GM23338 (cell line): Measurements from ENCODE around the gene NCKAP5. TPM values are rescaled to one million over a fixed set of nuclear protein-coding genes. Genes with fewer than 3 reads are reported as not detected.

ENCODE experiments used
- ATAC-seq: fragments of 200-7000 bp; cut with Tn5 transposase; 3 replicates; pipeline ENCODE4 v1.9.1; 2020
- DNase-seq: peaks from one replicate; pipeline ENCODE4 v3.0.0-alpha.2; 2015; ENCODE audit warnings: low spot score
- H2AFZ ChIP-seq: fragments of 200-600 bp; sonication (generic); 2 replicates; pipeline ENCODE4 v1.8.0; 2016; ENCODE audit warnings: antibody characterized with exemption, mild to moderate bottlenecking, moderate library complexity
- H3F3A ChIP-seq: fragments of 200-600 bp; sonication (generic); replicated peaks from 2 replicates; pipeline ENCODE4 v1.8.0; 2017; ENCODE audit warnings: antibody characterized with exemption, mixed run types, low read depth
- H3K27ac ChIP-seq: fragments of 200-600 bp; sonication (generic); 2 replicates; pipeline ENCODE4 v1.6.1; 2016; ENCODE audit warnings: low read depth
- H3K27me3 ChIP-seq: fragments of 200-600 bp; sonication (generic); 2 replicates; pipeline ENCODE4 v1.8.0; 2016; ENCODE audit warnings: mild to moderate bottlenecking, mixed run types, moderate library complexity; ENCODE audit not compliant: insufficient read depth
- H3K36me3 ChIP-seq: fragments of 200-600 bp; sonication (generic); 2 replicates; pipeline ENCODE4 v1.8.0; 2016; ENCODE audit warnings: mild to moderate bottlenecking; ENCODE audit not compliant: insufficient read depth
- H3K4me1 ChIP-seq: fragments of 200-600 bp; sonication (generic); 2 replicates; pipeline ENCODE4 v1.8.0; 2016; ENCODE audit warnings: mild to moderate bottlenecking, moderate library complexity; ENCODE audit not compliant: insufficient read depth
- H3K4me2 ChIP-seq: fragments of 200-600 bp; sonication (generic); 2 replicates; pipeline ENCODE4 v1.7.1; 2017; ENCODE audit warnings: mixed run types
- H3K4me3 ChIP-seq: fragments of 200-600 bp; sonication (generic); 2 replicates; pipeline ENCODE4 v1.6.1; 2016; ENCODE audit warnings: mixed run types
- H3K79me2 ChIP-seq: fragments of 200-600 bp; sonication (generic); replicated peaks from 2 replicates; pipeline ENCODE4 v1.8.0; 2017; ENCODE audit warnings: mild to moderate bottlenecking; ENCODE audit not compliant: insufficient read depth
- H3K9me2 ChIP-seq: fragments of 200-600 bp; sonication (generic); 2 replicates; pipeline ENCODE4 v1.8.0; 2017; ENCODE audit not compliant: insufficient read depth
- H4K20me1 ChIP-seq: fragments of 200-600 bp; sonication (generic); replicated peaks from 2 replicates; pipeline ENCODE4 v1.8.0; 2017; ENCODE audit warnings: mild to moderate bottlenecking; ENCODE audit not compliant: insufficient read depth
- H3K27ac Mint-ChIP-seq: 2 replicates; pipeline ENCODE4 v1.8.0; 2020; ENCODE audit warnings: inconsistent platforms, mild to moderate bottlenecking, moderate library complexity, mixed read lengths
- H3K27me3 Mint-ChIP-seq: 3 replicates; pipeline ENCODE4 v1.8.0; 2022; ENCODE audit warnings: low read depth, mild to moderate bottlenecking, moderate library complexity, mixed read lengths, inconsistent platforms; ENCODE audit not compliant: insufficient read depth, poor library complexity
- H3K36me3 Mint-ChIP-seq: 3 replicates; pipeline ENCODE4 v1.8.0; 2021; ENCODE audit warnings: low read depth, mild to moderate bottlenecking, inconsistent platforms, moderate library complexity, mixed read lengths
- H3K4me1 Mint-ChIP-seq: 3 replicates; pipeline ENCODE4 v1.8.0; 2020; ENCODE audit warnings: mild to moderate bottlenecking, inconsistent platforms, mixed read lengths
- H3K4me3 Mint-ChIP-seq: 3 replicates; pipeline ENCODE4 v1.8.0; 2021; ENCODE audit warnings: moderate library complexity, mild to moderate bottlenecking, inconsistent platforms, mixed read lengths
- H3K9me3 Mint-ChIP-seq: 3 replicates; pipeline ENCODE4 v1.8.0; 2020; ENCODE audit warnings: moderate library complexity, mild to moderate bottlenecking, inconsistent platforms, mixed read lengths
- CREB1 ChIP-seq: fragments of 250-450 bp; sonication (Bioruptor Pico); IDR thresholded peaks from 2 replicates; pipeline ENCODE4 v1.5.0; 2020; ENCODE audit warnings: low read depth, mild to moderate bottlenecking, moderate library complexity
- EZH2phosphoT487 ChIP-seq: fragments of 200-600 bp; sonication (generic); IDR thresholded peaks from one replicate; pipeline ENCODE4 v1.8.1; 2018; ENCODE audit warnings: antibody characterized with exemption; ENCODE audit not compliant: unreplicated experiment
- JUNB ChIP-seq: IDR thresholded peaks from one replicate; pipeline ENCODE4 v1.6.1; 2016; ENCODE audit warnings: antibody characterized with exemption; ENCODE audit not compliant: unreplicated experiment
- NANOG ChIP-seq: IDR thresholded peaks from 2 replicates; pipeline ENCODE4 v1.6.1; 2016; ENCODE audit warnings: antibody characterized with exemption, borderline replicate concordance
- ZNF114 ChIP-seq: fragments of 250-450 bp; sonication (Bioruptor Pico); IDR thresholded peaks from 2 replicates; pipeline ENCODE4 v1.5.0; 2020; ENCODE audit warnings: mild to moderate bottlenecking, moderate library complexity
- polyA plus RNA-seq: library from polyadenylated mRNA; unstranded; fragments of >200 nt; fragmentation: Nextera tagmentation; extraction: Ambion mirVana; gene quantifications from 2 replicates; pipeline ENCODE4 v1.2.1, GENCODE V29; 2016
- total RNA-seq: library from RNA; depleted of rRNA; stranded (reverse); fragments of >200 nt; shearing (Covaris generic); gene quantifications from 2 replicates; pipeline ENCODE4 v1.2.3, GENCODE V29; 2014
- TF ChIP-seq, protein P1 (sequence below): fragments of 250-450 bp; sonication (Bioruptor Pico); IDR thresholded peaks from 2 replicates; pipeline ENCODE4 v1.5.0; 2020; ENCODE audit warnings: mild to moderate bottlenecking, moderate library complexity

NCKAP5 gene
- total and polyA plus RNA-seq, 2 experiments from 2014 or later: 0.34 to 0.73 TPM

DNA sequence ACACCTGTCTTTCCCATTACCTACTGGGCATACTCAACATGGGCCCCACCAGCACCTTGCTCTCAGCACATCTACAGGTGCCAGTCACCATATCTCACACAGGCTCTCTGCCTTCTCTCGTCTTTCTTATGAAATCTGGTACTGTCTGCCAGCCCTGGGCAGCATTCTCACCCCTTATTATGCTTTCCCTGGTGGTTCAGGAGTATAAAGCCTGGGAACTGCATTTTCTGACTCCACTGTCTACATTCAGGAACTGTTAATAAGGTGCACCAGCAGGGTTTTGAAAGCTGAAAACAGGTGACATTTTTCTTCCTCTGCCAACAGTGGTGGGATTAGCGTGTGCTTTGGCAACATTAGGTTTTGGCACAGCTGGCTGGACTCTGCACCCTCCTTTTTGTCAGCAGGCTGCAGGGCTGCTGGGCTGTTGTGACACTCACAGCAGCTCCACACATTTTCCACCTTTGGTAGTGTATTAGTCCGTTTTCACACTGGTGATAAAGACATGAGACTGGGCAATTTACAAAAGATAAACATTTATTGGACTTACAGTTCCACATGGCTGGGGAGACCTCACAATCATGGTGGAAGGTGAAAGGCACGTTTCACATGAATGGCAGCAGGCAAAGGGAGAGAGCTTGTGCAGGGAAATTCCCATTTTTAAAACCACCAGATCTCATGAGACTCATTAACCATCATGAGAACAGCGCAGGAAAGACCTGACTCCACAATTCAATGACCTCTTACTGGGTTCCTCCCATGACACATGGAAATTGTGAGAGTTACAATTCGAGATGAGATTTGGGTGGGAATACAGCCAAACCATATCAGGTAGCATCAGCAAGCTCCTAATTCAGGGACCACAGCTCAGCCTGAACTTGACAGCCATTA, 555.2 kb downstream of the NCKAP5 start:
- no peaks in the 10 kb centered on the region for H4K20me1 ChIP-seq

GRCh38 chr2:133004623-133005022, 563.6 kb downstream of the NCKAP5 start:
- ATAC-seq: no peak
- no peak overlapping the region for H2AFZ ChIP-seq
- no peak overlapping the region for H3K4me3 ChIP-seq
- Mint-ChIP-seq H3K9me3 (peaks cover 33% of the 10 kb centered on the region), H3K36me3 (peaks cover 16% of the 10 kb centered on the region), H3K4me3 (no peak overlapping the region), H3K27me3 (peaks cover 1% of the 10 kb centered on the region), H3K27ac (no peak overlapping the region), H3K4me1 (no peaks in the 10 kb centered on the region)
- H3K4me2 ChIP-seq: no peak overlapping the region
- H4K20me1 ChIP-seq: no peaks in the 10 kb centered on the region
- H3K79me2 ChIP-seq: no peaks in the 10 kb centered on the region
- 0 out of 2 replicates have a peak, but pooled peaks cover 3% of the 10 kb centered on the region for H3K9me2 ChIP-seq
- H3K36me3 ChIP-seq: no peaks in the 10 kb centered on the region; the same call in 1 of the 2 replicates
- H3F3A ChIP-seq: no peaks in the 10 kb centered on the region
- no peaks in the 10 kb centered on the region for H3K27me3 ChIP-seq
- no peak overlapping the region for H3K27ac ChIP-seq
- H3K4me1 ChIP-seq: no peaks in the 10 kb centered on the region
- DNase-seq: peak; percentile 41
- TF ChIP-seq EZH2phosphoT487 (no peak), JUNB (no peak), CREB1 (CRISPR knock-in tag) (no peak), NANOG (no peak), ZNF114 (CRISPR knock-in tag) (no peak)
- TF ChIP-seq, protein P1, sequence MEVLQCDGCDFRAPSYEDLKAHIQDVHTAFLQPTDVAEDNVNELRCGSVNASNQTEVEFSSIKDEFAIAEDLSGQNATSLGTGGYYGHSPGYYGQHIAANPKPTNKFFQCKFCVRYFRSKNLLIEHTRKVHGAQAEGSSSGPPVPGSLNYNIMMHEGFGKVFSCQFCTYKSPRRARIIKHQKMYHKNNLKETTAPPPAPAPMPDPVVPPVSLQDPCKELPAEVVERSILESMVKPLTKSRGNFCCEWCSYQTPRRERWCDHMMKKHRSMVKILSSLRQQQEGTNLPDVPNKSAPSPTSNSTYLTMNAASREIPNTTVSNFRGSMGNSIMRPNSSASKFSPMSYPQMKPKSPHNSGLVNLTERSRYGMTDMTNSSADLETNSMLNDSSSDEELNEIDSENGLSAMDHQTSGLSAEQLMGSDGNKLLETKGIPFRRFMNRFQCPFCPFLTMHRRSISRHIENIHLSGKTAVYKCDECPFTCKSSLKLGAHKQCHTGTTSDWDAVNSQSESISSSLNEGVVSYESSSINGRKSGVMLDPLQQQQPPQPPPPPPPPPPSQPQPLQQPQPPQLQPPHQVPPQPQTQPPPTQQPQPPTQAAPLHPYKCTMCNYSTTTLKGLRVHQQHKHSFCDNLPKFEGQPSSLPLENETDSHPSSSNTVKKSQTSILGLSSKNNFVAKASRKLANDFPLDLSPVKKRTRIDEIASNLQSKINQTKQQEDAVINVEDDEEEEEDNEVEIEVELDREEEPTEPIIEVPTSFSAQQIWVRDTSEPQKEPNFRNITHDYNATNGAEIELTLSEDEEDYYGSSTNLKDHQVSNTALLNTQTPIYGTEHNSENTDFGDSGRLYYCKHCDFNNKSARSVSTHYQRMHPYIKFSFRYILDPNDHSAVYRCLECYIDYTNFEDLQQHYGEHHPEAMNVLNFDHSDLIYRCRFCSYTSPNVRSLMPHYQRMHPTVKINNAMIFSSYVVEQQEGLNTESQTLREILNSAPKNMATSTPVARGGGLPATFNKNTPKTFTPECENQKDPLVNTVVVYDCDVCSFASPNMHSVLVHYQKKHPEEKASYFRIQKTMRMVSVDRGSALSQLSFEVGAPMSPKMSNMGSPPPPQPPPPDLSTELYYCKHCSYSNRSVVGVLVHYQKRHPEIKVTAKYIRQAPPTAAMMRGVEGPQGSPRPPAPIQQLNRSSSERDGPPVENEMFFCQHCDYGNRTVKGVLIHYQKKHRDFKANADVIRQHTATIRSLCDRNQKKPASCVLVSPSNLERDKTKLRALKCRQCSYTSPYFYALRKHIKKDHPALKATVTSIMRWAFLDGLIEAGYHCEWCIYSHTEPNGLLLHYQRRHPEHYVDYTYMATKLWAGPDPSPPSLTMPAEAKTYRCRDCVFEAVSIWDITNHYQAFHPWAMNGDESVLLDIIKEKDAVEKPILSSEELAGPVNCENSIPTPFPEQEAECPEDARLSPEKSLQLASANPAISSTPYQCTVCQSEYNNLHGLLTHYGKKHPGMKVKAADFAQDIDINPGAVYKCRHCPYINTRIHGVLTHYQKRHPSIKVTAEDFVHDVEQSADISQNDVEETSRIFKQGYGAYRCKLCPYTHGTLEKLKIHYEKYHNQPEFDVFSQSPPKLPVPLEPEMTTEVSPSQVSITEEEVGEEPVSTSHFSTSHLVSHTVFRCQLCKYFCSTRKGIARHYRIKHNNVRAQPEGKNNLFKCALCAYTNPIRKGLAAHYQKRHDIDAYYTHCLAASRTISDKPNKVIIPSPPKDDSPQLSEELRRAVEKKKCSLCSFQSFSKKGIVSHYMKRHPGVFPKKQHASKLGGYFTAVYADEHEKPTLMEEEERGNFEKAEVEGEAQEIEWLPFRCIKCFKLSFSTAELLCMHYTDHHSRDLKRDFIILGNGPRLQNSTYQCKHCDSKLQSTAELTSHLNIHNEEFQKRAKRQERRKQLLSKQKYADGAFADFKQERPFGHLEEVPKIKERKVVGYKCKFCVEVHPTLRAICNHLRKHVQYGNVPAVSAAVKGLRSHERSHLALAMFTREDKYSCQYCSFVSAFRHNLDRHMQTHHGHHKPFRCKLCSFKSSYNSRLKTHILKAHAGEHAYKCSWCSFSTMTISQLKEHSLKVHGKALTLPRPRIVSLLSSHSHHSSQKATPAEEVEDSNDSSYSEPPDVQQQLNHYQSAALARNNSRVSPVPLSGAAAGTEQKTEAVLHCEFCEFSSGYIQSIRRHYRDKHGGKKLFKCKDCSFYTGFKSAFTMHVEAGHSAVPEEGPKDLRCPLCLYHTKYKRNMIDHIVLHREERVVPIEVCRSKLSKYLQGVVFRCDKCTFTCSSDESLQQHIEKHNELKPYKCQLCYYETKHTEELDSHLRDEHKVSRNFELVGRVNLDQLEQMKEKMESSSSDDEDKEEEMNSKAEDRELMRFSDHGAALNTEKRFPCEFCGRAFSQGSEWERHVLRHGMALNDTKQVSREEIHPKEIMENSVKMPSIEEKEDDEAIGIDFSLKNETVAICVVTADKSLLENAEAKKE (CRISPR knock-in tag): no peak

More for the DNA sequence above, 555.2 kb downstream of the NCKAP5 start:
- Histone ChIP-seq H3K4me1 (no peaks in the 10 kb centered on the region), H3K27ac (no peak overlapping the region), H3K9me2 (peaks cover 6% of the 10 kb centered on the region; the same call in 1 of the 2 replicates), H2AFZ (no peak overlapping the region), H3K79me2 (no peaks in the 10 kb centered on the region), H3K36me3 (no peaks in the 10 kb centered on the region), H3K4me2 (no peak overlapping the region), H3K27me3 (no peaks in the 10 kb centered on the region), H3F3A (no peaks in the 10 kb centered on the region), H3K4me3 (no peak overlapping the region)
- Mint-ChIP-seq H3K36me3 (no peaks in the 10 kb centered on the region), H3K4me1 (peaks cover 3% of the 10 kb centered on the region; the same call in 2 of the 3 replicates), H3K9me3 (no peaks in the 10 kb centered on the region), H3K27me3 (peaks cover 1% of the 10 kb centered on the region), H3K4me3 (no peak overlapping the region), H3K27ac (no peak overlapping the region)
- TF ChIP-seq JUNB: no peak
- ATAC-seq: no peak
- DNase-seq: no peak
